COLO829 (cell line): Measurements from ENCODE around the gene RAB9A.
"Not testable (repeated sequence)": the region's sequence is repeated elsewhere in the genome, so short reads cannot be mapped to it uniquely, and the experiment has no call there.

Source experiments
- DNase-seq: peaks from one replicate; pipeline ENCODE4 v3.0.0; 2012; ENCODE audit warnings: low spot score

Gene RAB9A

GRCh38 chrX:13669755-13670154 is 19.2 kb upstream of the RAB9A start:
- DNase-seq: not testable (repeated sequence)

GRCh38 chrX:13670197-13670596 is 18.7 kb upstream of the RAB9A start:
- DNase-seq: no peak

- no peak for DNase-seq
Measured at GRCh38 chrX:13673016-13673415, 15.9 kb upstream of the RAB9A start.

DNA sequence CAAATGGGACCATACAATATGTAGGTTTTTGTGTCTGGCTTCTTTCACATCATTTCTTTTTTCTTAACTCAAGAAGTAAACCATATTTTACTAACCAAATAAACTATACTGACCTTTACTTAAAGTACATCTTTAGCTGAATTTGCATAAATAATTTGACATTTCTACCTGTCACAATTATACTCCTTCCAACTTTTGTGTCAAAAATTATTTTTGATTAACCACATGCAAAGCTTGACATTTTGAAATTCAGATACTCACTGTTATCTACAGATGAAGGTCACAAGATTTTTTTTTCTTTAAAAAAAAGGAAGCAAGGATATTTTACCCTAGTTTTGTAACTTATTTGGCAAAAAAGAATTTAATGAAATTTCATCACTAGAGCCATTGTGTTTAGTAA is 12.0 kb upstream of the RAB9A start:
- DNase-seq: no peak

DNA sequence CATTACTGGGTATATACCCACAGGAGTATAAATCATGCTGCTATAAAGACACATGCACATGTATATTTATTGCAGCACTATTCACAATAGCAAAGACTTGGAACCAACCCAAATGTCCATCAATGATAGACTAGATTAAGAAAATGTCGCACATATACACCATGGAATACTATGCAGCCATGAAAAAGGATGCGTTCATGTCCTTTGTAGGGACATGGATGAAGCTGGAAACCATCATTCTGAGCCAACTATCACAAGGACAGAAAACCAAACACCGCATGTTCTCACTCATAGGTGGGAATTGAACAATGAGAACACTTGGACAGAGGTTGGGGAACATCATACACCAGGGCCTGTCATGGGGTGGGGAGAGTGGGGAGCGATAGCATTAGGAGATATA is 9.2 kb upstream of the RAB9A start:
- DNase-seq: not testable (repeated sequence)

DNA sequence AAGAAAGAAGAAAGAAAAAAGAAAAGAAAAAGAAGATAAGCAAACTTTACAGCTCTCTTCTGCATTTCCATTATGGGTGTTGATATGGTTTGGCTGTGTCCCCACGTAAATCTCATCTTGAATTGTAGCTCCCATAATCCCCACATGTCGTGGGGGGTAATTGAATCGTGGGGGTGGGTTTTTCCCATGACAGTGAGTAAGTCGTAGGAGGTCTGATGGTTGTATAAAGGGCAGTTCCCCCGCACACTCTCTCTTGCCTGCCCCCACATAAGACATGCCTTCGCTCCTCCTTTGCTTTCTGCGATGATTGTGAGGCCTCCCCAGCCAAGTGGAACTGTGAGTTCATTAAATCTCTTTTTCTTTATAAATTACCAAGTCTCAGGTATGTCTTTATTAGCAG is 7.3 kb upstream of the RAB9A start:
- no peak for DNase-seq

DNA sequence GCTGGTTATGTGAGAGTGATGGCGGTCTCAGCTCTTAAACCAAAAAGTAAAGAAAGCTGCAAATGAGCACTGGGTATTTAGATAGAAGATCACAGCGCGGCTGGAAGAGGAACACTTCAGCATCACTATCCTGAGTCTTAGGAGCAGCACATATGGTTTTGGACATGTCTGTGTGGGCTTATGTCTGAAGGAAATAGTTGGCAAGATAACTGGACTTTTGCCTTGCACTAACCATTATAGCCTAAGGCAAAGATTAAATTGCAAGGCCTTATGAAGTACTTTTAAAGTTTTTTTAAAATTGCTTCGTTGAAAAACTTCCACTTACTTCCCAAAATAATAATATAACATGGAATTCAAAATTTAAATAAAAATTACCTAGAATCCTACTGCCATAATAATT is 4.6 kb upstream of the RAB9A start:
- no peak for DNase-seq

- no peak for DNase-seq
Measured at GRCh38 chrX:13685126-13685763, 3.7 kb upstream of the RAB9A start.

DNA sequence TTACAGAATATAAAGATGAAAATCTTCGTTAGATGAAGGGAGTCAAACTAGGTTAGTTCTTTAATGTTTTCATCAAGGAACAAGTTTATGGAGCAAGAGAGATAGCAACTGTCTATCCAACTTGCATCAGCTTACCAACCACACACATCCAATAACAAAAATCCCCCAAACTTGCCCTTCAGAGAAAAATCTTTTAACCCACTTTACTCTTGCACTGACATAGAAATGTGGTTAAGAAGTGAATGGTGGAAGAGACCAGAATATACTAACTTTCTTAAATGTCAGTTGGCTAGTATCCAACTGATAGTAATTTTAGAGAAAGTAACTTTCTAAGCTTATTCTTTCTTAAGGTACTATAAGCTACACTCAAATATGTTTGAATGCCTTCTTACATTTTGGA is 1.7 kb upstream of the RAB9A start:
- no peak for DNase-seq

GRCh38 chrX:13688384-13688957 is 457 bp upstream of the RAB9A start:
- DNase-seq: no peak

GRCh38 chrX:13689741-13690211 is 848 bp downstream of the RAB9A start:
- no peak for DNase-seq

DNA sequence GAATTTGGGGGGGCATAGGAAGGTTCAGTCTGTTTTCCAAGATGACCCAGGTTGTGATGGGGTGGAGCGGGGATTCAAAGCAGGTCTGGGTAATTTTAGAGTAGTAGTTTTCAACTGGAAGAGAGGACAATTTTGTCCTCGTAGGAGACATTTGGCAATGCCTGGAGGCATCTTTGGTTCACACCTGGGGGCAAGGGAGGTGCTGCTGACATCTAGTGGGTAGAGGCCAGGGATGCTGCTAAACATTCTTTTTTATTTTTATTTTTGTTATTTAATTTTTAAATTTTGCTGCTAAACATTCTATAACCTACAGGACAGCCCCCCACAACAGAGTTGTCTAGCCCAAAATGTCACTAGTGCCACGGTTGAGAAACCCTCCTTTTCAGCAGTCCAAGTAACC is 1.9 kb downstream of the RAB9A start:
- DNase-seq: no peak

DNA sequence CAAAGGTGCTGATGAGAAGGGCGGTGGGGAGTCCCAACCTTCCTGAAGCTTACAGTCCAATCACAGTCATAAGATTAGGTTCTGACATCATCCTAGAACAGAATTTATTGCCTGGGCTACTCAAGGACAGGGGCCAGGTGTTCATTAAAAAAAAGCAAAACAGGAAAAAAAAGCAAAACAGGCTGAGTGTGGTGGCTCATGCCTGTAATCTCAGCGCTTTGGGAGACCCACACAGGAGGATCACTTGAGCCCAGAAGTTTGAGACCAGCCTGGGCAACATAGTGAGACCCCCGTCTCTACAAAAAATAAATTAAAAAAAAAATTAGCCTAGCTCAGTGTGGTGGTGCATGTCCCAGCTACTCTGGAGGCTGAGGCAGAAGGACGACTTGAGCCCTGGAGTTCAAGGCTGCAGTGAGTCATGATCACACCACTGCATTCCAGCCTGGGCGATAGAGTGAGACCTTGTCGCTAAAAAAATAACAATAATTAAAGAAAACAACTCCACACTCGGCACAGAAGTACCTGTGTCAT is 3.0 kb downstream of the RAB9A start:
- DNase-seq: no peak

GRCh38 chrX:13692771-13693231 is 3.9 kb downstream of the RAB9A start:
- no peak for DNase-seq

DNA sequence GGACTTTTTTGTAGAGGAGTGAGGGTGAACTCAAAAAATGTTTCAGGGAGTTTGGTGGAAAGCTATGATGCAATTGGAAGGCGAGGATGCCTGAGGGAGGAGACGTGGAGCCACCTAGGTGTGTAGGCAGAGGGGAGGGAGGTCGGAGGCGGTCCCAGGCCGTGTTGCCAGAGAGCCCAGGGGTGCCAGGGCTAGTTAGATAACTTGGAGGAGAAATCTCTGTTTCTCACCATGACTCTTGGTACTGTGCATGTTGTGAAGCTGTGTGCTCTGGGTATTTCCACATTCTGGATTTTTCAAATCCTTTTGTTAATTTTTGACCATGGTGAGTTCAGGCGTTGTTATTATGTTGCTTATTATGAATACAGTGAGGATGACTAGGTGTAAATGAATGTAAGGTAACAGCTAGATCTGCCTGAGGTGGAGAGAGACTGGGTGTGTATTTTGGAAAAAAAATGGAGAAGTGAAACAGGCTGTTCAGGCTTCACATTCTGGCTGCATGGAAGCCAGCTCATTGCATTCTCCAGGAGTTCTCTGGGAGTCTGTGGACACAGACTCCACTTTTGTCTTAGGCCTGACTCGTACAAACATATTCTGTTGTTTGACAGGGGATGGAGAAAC is 4.5 kb downstream of the RAB9A start:
- peak; percentile 37 for DNase-seq

DNA sequence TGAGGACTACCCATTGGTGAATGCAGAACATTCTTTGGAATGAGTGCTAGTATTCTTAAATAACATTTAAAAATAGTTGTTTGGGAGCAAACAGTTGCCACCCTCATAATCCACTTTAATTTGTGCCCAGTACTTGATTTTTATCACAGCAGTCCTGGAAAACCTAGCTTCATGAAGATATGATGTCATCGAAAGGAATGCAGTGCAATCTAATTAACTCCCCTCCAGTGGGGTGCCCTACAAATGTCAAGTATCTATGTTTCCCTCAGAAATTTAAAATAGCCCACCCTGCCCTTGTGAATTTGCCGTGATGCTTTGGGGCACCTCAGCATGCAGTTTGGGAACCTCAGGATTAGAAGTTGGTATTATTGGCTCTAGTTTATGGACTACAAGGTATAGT is 5.4 kb downstream of the RAB9A start:
- DNase-seq: no peak

DNA sequence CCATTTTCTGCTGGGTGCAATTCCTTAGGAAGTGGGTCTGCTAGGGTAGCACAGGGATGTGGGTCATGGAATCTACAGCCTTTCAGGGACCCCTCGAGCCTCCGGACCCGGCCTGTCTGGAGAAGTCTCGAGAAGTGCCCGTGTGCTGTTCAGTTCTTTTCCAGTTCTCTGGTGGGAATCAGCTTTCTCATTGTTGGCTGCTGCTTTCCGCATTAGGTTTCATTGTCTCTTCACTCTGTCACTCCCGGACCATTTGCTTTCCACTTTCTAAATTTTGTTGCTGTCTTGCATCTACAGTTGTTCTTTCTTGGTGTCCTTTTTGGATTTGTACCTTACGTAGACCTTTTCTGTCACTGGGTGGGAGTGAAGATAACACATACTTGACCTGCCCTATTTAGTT is 6.1 kb downstream of the RAB9A start:
- no peak for DNase-seq

- DNase-seq: no peak
Measured at GRCh38 chrX:13695601-13696115, 6.7 kb downstream of the RAB9A start.

GRCh38 chrX:13697455-13697854 is 8.5 kb downstream of the RAB9A start:
- DNase-seq: no peak

DNA sequence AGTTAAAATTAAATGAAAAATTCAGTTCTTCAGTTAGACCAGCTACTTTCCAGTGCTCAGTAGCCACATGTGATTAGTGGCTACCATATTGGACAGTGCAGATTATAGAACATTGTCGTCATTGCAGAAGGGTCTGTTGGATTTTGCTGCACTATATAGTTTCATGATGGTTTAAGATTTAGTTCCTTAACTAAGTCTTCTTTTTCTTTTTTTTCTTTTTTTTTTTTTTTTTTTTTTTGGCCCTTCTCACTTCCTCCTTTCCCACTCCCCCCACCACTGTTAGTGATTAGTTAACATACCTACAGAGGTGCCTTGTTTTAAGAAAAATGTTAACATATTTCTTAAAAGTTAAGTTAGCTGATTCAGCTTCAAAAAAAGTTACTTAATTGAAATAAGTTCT is 9.0 kb downstream of the RAB9A start:
- no peak for DNase-seq

- DNase-seq: no peak
Measured at GRCh38 chrX:13698432-13698831, 9.5 kb downstream of the RAB9A start.

GRCh38 chrX:13699183-13699826 is 10.4 kb downstream of the RAB9A start:
- no peak for DNase-seq

GRCh38 chrX:13700380-13700779 is 11.5 kb downstream of the RAB9A start:
- no peak for DNase-seq
